C4-2B (cell line): ENCODE data around the gene GOLM1.
A peak's percentile ranks its signal among the peaks of the same experiment; 100 is the strongest.

Source experiments
- H3K27ac ChIP-seq: fragments of 450-650 bp; 2 replicates; pipeline ENCODE4 v1.5.1; 2017
- CTCF ChIP-seq: fragments of 450-650 bp; conservative IDR thresholded peaks from 2 replicates; pipeline ENCODE4 v1.5.1; 2017; ENCODE audit warnings: mild to moderate bottlenecking
- ZFX ChIP-seq: fragments of 450-650 bp; IDR thresholded peaks from 2 replicates; pipeline ENCODE4 v1.6.1; 2017

Gene GOLM1

GRCh38 chr9:86099701-86100364, 475 bp upstream of the GOLM1 start:
- TF ChIP-seq ZFX = no peak
- 0 out of 2 replicates have a peak, but pooled peaks have one; percentile 14 for TF ChIP-seq CTCF
- peak overlapping the region; percentile 77 for H3K27ac ChIP-seq

GRCh38 chr9:86097510-86098224, 1.7 kb downstream of the GOLM1 start:
- TF ChIP-seq ZFX (no peak), CTCF (no peak)
- H3K27ac ChIP-seq = no peak overlapping the region

GRCh38 chr9:86096386-86096785, 3.0 kb downstream of the GOLM1 start:
- no peak for TF ChIP-seq ZFX
- no peak for TF ChIP-seq CTCF
- no peak overlapping the region for H3K27ac ChIP-seq

- TF ChIP-seq CTCF (no peak), ZFX (no peak)
- H3K27ac ChIP-seq = peak overlapping the region; percentile 79
These were observed 5.4 kb downstream of the GOLM1 start for GRCh38 chr9:86093788-86094555.

GRCh38 chr9:86091477-86091876, 7.9 kb downstream of the GOLM1 start:
- no peak overlapping the region; the same call in 1 of the 2 replicates for H3K27ac ChIP-seq

GRCh38 chr9:86082870-86083269, 16.5 kb downstream of the GOLM1 start:
- H3K27ac ChIP-seq = no peak overlapping the region
- TF ChIP-seq ZFX = no peak
- no peak for TF ChIP-seq CTCF

More at GRCh38 chr9:86091477-86091876, 7.9 kb downstream of the GOLM1 start:
- TF ChIP-seq CTCF (no peak), ZFX (no peak)
